ENCODE measurements around the gene KLHL29.

KLHL29 gene

DNA sequence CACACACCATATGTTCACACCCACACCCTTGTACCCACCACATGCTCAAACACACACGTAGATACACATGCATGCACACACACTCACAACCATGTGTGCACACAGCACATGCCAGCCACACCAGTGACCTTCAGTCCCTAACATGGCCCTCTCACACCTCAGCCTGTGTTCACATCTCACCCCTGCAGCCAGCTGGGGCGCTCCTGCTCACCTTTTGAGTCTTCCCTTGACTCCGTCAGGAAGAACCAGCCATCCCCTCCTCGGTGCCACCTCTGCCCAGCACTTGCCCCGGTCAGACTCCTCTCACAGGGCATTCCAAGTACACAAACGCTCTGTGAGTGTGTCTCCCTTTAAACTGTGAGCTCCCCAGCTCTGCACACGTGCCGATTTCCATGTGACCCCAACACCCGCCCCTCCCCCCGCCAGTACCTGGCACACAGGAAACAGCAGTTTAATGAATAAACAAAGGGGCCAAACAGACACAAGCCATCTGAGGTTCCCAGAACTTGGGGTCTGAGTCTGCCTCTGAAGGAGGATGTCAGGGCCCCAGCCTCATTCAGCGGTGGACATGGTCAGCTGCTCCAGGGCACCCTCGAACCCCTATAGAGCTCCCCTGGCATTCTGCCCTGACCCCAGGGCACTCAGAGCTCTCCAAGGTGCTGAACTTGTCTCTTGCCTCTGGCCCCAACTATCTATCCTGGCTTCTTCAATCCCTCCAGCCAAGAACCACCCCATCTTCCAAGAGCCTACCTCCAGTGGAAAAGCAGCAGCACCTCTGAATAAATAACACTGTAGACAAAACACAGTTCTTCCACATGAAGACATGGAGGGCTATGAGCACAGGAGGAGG lies 289.1 kb downstream of the KLHL29 start:
- H3K27ac ChIP-seq: no peak overlapping the region
- TF ChIP-seq, protein P1, sequence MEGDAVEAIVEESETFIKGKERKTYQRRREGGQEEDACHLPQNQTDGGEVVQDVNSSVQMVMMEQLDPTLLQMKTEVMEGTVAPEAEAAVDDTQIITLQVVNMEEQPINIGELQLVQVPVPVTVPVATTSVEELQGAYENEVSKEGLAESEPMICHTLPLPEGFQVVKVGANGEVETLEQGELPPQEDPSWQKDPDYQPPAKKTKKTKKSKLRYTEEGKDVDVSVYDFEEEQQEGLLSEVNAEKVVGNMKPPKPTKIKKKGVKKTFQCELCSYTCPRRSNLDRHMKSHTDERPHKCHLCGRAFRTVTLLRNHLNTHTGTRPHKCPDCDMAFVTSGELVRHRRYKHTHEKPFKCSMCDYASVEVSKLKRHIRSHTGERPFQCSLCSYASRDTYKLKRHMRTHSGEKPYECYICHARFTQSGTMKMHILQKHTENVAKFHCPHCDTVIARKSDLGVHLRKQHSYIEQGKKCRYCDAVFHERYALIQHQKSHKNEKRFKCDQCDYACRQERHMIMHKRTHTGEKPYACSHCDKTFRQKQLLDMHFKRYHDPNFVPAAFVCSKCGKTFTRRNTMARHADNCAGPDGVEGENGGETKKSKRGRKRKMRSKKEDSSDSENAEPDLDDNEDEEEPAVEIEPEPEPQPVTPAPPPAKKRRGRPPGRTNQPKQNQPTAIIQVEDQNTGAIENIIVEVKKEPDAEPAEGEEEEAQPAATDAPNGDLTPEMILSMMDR (IDR thresholded peaks at IDR 0.05): no peak
- no peak overlapping the region for H3K4me3 ChIP-seq
- DNase-seq (ENCODE audit: low spot score): no peak

GRCh38 chr2:23675506-23675905 lies 290.5 kb downstream of the KLHL29 start:
- H3K4me3 ChIP-seq: no peak overlapping the region
- TF ChIP-seq, protein P1 (IDR thresholded peaks at IDR 0.05): no peak
- no peak for DNase-seq (ENCODE audit: low spot score)
- H3K27ac ChIP-seq: no peak overlapping the region

GRCh38 chr2:23677836-23678235 lies 292.9 kb downstream of the KLHL29 start:
- DNase-seq (ENCODE audit: low spot score): no peak
- TF ChIP-seq, protein P1 (IDR thresholded peaks at IDR 0.05): no peak
- Histone ChIP-seq H3K4me3 (no peak overlapping the region), H3K27ac (no peak overlapping the region)

GRCh38 chr2:23679044-23679443 lies 294.1 kb downstream of the KLHL29 start:
- no peak overlapping the region for H3K27ac ChIP-seq
- no peak overlapping the region for H3K4me3 ChIP-seq
- TF ChIP-seq, protein P1 (IDR thresholded peaks at IDR 0.05): no peak
- no peak for DNase-seq (ENCODE audit: low spot score)

GRCh38 chr2:23680951-23681350 lies 296.0 kb downstream of the KLHL29 start:
- no peak for DNase-seq (ENCODE audit: low spot score)
- TF ChIP-seq, protein P1 (IDR thresholded peaks at IDR 0.05): no peak
- Histone ChIP-seq H3K27ac (no peak overlapping the region), H3K4me3 (no peak overlapping the region)

DNA sequence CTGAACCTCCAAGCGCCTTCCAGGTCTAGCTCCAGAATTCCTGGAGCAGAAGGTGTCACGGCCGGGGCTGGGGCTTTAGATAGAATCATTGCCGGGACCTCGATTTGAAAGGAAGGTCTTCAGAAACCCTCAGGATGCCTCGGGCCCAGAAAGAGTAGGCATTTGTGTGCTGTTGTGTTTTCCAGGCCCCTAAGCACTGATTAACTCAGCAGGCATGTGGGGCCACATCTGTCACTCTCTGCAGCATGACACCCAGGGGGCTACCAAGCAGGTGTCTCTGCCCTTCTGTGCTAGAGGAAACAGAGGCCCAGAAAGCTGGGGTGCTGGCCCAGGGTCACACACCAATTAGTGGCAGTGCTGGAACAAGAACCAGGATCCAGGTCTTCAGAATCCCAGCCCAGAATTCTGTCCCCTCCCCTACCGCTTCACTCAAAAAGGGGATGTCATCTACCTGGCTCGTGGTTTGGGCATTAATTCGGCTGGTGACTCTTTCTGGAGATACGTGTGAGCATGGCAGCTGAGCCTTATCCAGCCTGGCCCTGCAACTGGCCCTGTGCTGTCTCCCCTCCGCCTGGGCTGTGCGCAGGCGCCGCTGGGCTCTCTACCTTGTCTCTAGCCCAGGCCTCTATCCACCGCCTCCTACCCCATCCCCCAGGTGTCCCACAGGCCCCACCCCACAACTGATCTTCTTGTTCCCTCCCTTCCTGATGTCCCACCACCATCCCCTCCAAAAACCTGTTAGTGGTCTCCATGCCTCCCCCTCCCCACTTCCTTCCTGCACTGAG lies 296.6 kb downstream of the KLHL29 start:
- Histone ChIP-seq H3K4me3 (no peak overlapping the region), H3K27ac (no peak overlapping the region)
- DNase-seq (ENCODE audit: low spot score): no peak
- TF ChIP-seq, protein P1 (IDR thresholded peaks at IDR 0.05): no peak
